Gastroesophageal sphincter (tissue), 4 donors: ENCODE measurements around the gene SMYD4. TPM values are rescaled to one million over a fixed set of nuclear protein-coding genes. Genes with fewer than 3 reads are reported as not detected.

ENCODE experiments used
- ATAC-seq: fragments of 150-250 bp; one replicate; pipeline ENCODE4 v1.9.1; 2016; ENCODE audit warnings: mild to moderate bottlenecking, moderate library complexity
- H3K27ac ChIP-seq, 4 donors: fragments of 200-600 bp; sonication (generic) in 3 of 4; 1 replicate in 3 of 4; 2 replicates in 1 of 4; pipeline ENCODE4 v1.5.1; 2016 to 2019
- H3K27me3 ChIP-seq: fragments of 200-600 bp; sonication (generic); one replicate; pipeline ENCODE4 v1.5.1; 2019
- H3K36me3 ChIP-seq, 2 donors: fragments of 200-600 bp; sonication (generic); one replicate each; pipeline ENCODE4 v1.5.1; 2019; ENCODE audit warnings: control low read depth in 1 of 2
- H3K4me1 ChIP-seq, 3 donors: fragments of 200-600 bp; sonication (generic); 1 replicate in 2 of 3; 2 replicates in 1 of 3; pipeline ENCODE4 v1.5.1; 2016 to 2019; ENCODE audit warnings: control low read depth in 2 of 3
- H3K4me3 ChIP-seq, 2 donors: fragments of 200-600 bp; sonication (generic); one replicate each; pipeline ENCODE4 v1.5.1; 2019; ENCODE audit warnings: mild to moderate bottlenecking in 1 of 2, moderate library complexity in 1 of 2
- H3K9me3 ChIP-seq, 3 donors: fragments of 200-600 bp; sonication (generic); one replicate each; pipeline ENCODE4 v1.5.1; 2017 to 2019; ENCODE audit warnings: control low read depth in 2 of 3
- EP300 ChIP-seq: sonication (generic); formaldehyde crosslinking; IDR thresholded peaks from one replicate; pipeline ENCODE4 v1.6.1; 2017; ENCODE audit warnings: antibody characterized with exemption, mild to moderate bottlenecking
- POLR2A ChIP-seq, 2 donors: fragments of 450-650 bp; IDR thresholded peaks; one replicate each; pipeline ENCODE4 v1.6.1; 2017; ENCODE audit warnings: antibody characterized with exemption in 2 of 2, mild to moderate bottlenecking in 2 of 2, moderate library complexity in 1 of 2
- POLR2AphosphoS5 ChIP-seq: sonication (generic); formaldehyde crosslinking; IDR thresholded peaks from one replicate; pipeline ENCODE4 v1.6.1; 2017; ENCODE audit warnings: antibody characterized with exemption
- WGBS, 2 donors: methylation state at CpG; one replicate each; pipeline ENCODE4 v1.1.5; 2018; ENCODE audit warnings: low coverage in 1 of 2; 5-methylcytosine and 5-hydroxymethylcytosine counted together
- total RNA-seq, 4 donors: library from RNA; depleted of rRNA; stranded (reverse); fragments of >200 nt; gene quantifications; one replicate each; pipeline ENCODE4 v1.1.0, GENCODE V29; 2016
- TF ChIP-seq, protein P1 (sequence below), 4 experiments: fragments of 200-600 bp in 2 of 4; fragments of 450-650 bp in 2 of 4; sonication (generic) in 1 of 4; IDR thresholded peaks; one replicate each; pipeline ENCODE4 v1.5.1; 2017 to 2019; ENCODE audit warnings: antibody characterized with exemption in 4 of 4, mild to moderate bottlenecking in 2 of 4, moderate library complexity in 2 of 4

The SMYD4 gene
- total RNA-seq, 4 donors from 2014 or later, result 8.1 to 14.0 (median 11.0) TPM

DNA sequence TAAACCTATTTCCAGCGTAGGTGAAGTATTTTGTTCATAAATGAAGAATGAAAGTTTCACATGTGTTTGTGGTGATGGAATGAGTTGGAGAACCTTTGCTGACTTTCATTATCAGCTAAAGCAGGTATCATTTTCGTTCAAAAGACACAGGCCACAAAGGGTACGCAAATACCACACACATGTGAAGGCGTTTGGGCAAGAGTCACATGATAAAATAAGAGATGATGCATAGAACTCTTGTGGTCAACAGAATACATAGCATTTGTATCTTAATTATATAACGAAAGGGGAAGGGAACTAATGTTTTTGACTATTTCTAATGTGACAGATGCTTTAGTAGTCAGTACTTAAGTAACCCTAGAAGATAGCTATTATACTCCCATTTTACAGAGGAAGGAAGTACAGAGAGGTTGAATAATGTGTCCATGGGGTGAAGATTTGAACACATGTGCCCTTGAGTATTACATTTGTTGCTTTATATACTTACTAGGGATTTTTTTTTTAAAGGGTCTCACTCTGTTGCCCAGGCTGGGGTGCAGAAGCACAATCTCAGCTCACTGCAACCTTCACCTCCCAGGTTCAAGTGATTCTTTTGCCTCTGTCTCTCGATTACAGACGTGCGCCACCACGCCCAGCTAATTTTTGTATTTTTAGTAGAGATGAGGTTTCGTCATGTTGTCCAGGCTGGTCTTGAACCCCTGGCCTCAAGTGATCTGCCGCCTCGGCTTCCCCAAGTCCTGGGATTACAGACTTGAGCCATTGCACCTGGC is 4.9 kb upstream of the SMYD4 start:
- H3K36me3 ChIP-seq, result peaks cover 0 to 40% of the 10 kb centered on the region in 2 donors
- TF ChIP-seq POLR2A (IDR thresholded peaks at IDR 0.05), result no peak
- TF ChIP-seq EP300, result no peak
- no peak for TF ChIP-seq POLR2AphosphoS5
- TF ChIP-seq, protein P1, sequence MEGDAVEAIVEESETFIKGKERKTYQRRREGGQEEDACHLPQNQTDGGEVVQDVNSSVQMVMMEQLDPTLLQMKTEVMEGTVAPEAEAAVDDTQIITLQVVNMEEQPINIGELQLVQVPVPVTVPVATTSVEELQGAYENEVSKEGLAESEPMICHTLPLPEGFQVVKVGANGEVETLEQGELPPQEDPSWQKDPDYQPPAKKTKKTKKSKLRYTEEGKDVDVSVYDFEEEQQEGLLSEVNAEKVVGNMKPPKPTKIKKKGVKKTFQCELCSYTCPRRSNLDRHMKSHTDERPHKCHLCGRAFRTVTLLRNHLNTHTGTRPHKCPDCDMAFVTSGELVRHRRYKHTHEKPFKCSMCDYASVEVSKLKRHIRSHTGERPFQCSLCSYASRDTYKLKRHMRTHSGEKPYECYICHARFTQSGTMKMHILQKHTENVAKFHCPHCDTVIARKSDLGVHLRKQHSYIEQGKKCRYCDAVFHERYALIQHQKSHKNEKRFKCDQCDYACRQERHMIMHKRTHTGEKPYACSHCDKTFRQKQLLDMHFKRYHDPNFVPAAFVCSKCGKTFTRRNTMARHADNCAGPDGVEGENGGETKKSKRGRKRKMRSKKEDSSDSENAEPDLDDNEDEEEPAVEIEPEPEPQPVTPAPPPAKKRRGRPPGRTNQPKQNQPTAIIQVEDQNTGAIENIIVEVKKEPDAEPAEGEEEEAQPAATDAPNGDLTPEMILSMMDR (IDR thresholded peaks at IDR 0.05), result no peak
- peaks cover 0 to 29% (median 6%) of the 10 kb centered on the region in 3 donors for H3K4me1 ChIP-seq
- WGBS, 2 donors, result 65 to 75% methylated on average over 11 to 12 of the region's 12 CpGs
- H3K27ac ChIP-seq, result no peak overlapping the region
- no peak overlapping the region for H3K4me3 ChIP-seq
- no peaks in the 10 kb centered on the region for H3K9me3 ChIP-seq
- H3K27me3 ChIP-seq, result no peaks in the 10 kb centered on the region
- ATAC-seq, result no peak

DNA sequence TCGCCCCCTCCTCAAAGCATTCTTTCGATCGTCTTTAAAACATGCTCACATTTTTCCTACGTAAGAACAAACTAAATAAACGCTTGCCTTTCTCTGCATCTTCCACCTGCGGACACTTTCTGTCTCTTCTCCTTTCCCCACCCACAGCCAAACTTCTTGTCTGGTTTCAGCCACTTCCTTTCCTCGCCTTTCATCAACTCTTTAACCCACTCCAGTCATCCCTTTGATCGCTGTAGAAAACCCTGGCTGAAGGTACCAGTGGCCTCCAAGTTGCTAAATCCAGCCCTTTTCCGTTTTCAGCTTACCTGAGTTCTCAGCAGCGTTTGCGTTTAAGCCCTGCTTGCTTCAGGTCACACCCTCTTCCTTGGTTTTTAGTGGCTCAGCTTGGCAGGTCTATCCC is 586 bp upstream of the SMYD4 start:
- WGBS, 2 donors, result 0 to 1% methylated on average over 10 to 11 of the region's 11 CpGs

DNA sequence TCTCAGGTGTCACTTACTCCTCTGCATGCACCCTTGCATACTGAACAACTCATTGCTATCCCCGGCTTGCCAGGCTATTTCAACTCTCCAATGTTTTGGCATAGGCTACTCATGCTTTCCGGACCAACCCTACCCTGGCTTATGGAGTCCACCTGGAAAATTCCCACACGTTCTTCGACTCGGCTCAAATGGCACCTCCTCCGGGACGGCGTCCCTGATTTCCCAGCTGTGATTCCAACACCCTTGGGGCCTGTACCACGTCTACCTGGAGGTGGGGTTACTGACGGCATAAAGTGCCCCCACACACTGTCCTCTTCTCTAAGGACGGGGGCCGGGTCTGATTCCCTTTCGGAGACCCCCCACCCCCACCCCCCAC is 498 bp downstream of the SMYD4 start:
- H3K4me1 ChIP-seq, result peaks cover 0 to 45% (median 6%) of the 10 kb centered on the region in 3 donors
- H3K36me3 ChIP-seq, result peaks cover 0 to 44% of the 10 kb centered on the region in 2 donors
- peak overlapping the region; percentile 48 to 95 (median 92) for H3K27ac ChIP-seq
- ATAC-seq, result peak; percentile 17
- H3K4me3 ChIP-seq, result peak overlapping the region; percentile 61 to 94
- WGBS, 2 donors, result 0 to 3% methylated on average over 3 to 9 of the region's 13 CpGs
- no peaks in the 10 kb centered on the region for H3K27me3 ChIP-seq
- H3K9me3 ChIP-seq, result no peaks in the 10 kb centered on the region
- TF ChIP-seq POLR2AphosphoS5, result no peak
- TF ChIP-seq, protein P1 (IDR thresholded peaks at IDR 0.05), result no peak
- TF ChIP-seq POLR2A (IDR thresholded peaks at IDR 0.05), result no peak
- no peak for TF ChIP-seq EP300

More for the DNA sequence above, 586 bp upstream of the SMYD4 start:
- Histone ChIP-seq H3K27me3 (no peaks in the 10 kb centered on the region), H3K4me1 (peaks cover 0 to 45% (median 6%) of the 10 kb centered on the region in 3 donors), H3K9me3 (no peaks in the 10 kb centered on the region), H3K4me3 (peak overlapping the region; percentile 61 to 94), H3K36me3 (peaks cover 0 to 43% of the 10 kb centered on the region in 2 donors), H3K27ac (peak overlapping the region; percentile 66 to 95 (median 92))
- ATAC-seq, result no peak
- TF ChIP-seq POLR2A (IDR thresholded peaks at IDR 0.05) (no peak), POLR2AphosphoS5 (no peak), EP300 (no peak)
- TF ChIP-seq, protein P1 (IDR thresholded peaks at IDR 0.05), result no peak

DNA sequence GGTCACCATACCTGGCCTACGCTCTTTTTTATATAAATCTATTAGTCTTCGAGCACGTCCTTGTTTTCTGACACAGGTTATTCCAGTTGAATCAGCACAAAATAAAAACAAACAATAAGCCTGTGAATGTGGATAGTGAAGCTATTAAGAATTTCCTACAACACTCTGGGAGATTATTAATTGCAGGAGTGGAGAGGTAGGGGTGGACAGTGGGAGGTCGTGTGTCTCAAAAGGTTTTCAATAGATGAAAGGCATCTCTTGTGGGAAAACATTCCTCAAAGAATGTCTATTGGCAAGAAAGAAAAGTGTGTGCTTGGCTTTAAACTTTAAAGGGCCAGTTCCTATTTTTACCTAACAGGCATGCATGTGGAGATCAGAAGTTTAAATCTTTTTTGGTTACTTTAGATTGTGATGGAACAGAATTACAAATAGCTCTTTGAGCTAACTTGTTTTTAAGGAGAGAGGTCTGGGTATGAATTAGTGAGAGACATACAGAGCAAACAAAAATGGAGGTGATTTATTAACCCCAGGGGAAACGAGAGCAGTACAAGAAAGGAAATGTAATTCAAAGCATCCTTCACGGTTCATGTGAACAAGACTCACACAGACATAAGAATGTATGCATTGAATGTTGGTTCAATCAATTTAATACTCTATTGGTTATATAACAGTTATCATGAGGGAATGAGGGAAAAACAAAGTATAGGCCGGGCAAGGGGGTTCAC is 9.0 kb downstream of the SMYD4 start:
- Histone ChIP-seq H3K27ac (no peak overlapping the region), H3K36me3 (peaks cover 0 to 38% of the 10 kb centered on the region in 2 donors), H3K9me3 (no peaks in the 10 kb centered on the region), H3K4me1 (no peaks in the 10 kb centered on the region), H3K4me3 (no peak overlapping the region), H3K27me3 (no peaks in the 10 kb centered on the region)
- ATAC-seq, result no peak
- no peak for TF ChIP-seq EP300
- TF ChIP-seq POLR2AphosphoS5, result no peak
- TF ChIP-seq POLR2A (IDR thresholded peaks at IDR 0.05), result no peak
- TF ChIP-seq, protein P1 (IDR thresholded peaks at IDR 0.05), result no peak
- 51 to 74% methylated on average over 4 to 7 of the region's 7 CpGs for WGBS, 2 donors
